SK-N-MC (cell line): ENCODE results near the gene PAFAH1B2.
"Not testable (repeated sequence)": the region's sequence is repeated elsewhere in the genome, so short reads cannot be mapped to it uniquely, and the experiment has no call there.

Experiments
- DNase-seq: peaks from one replicate; pipeline ENCODE4 v3.0.0-alpha.2; 2011; ENCODE audit warnings: low read depth, low spot score
- H3K27ac ChIP-seq: fragments of 200-600 bp; sonication (generic); 2 replicates; pipeline ENCODE4 v1.5.1; 2016; ENCODE audit warnings: mixed run types
- H3K36me3 ChIP-seq: fragments of 200-600 bp; sonication (generic); 2 replicates; pipeline ENCODE4 v1.6.1; 2017; ENCODE audit warnings: antibody characterized with exemption, low read length, mixed read lengths; ENCODE audit not compliant: insufficient read depth
- H3K4me3 ChIP-seq: fragments of 200-600 bp; sonication (generic); 2 replicates; pipeline ENCODE4 v1.5.1; 2016
- H3K9ac ChIP-seq: fragments of 200-600 bp; sonication (generic); 2 replicates; pipeline ENCODE4 v1.8.0; 2017; ENCODE audit warnings: mixed run types, mixed read lengths; ENCODE audit not compliant: insufficient read length
- H3K9me3 ChIP-seq: fragments of 200-600 bp; sonication (generic); 2 replicates; pipeline ENCODE4 v1.6.1; 2017; ENCODE audit warnings: low read depth, mild to moderate bottlenecking, antibody characterized with exemption, low read length, moderate library complexity, mixed read lengths
- EZH2 ChIP-seq: fragments of 200-600 bp; sonication (generic); IDR thresholded peaks from one replicate; pipeline ENCODE4 v1.6.1; 2017; ENCODE audit warnings: antibody characterized with exemption
- FOXP2 ChIP-seq: optimal IDR thresholded peaks from 2 replicates; pipeline ENCODE3; 2011; ENCODE audit warnings: mild to moderate bottlenecking, moderate library complexity; ENCODE audit not compliant: insufficient read depth; ENCODE audit errors: extremely low read length, control extremely low read depth
- POLR2AphosphoS5 ChIP-seq: IDR thresholded peaks from 2 replicates; pipeline ENCODE4 v1.6.1; 2012; ENCODE audit warnings: mild to moderate bottlenecking, low read depth, low read length, borderline replicate concordance

PAFAH1B2 gene

DNA sequence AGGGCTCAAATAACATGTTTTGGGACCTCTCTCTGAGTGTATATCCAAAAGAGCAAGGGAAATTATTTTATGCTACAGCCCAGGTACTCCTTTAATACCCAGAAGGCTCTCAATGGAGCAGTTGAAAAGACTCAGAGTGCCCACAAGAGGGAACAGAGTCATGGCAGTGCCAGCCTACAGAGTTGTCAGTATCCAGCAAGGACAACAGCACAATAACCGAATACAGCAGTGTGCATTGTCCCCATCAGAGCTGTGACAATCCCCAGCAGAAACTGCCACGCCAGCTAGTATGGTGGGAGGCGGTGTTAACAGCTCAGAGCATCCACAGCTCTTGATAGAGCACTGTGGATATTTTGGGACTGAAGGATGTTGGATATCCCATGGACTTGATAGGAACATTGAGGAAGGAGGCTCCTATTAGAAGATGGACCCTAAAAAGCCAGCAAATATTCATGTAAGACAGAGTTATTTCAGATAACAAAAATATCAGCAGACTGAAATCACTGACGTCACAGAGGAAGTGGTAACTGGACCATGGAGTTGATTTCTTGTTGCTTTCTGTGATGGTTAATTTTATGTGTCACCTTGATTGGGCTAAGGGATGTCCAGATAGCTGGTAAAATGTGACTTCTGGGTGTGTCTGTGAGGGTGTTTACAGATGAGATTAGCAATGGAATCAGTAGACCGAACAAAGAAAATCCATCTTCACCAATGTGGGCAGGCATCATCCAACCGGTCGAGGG lies 17.7 kb upstream of the PAFAH1B2 start:
- no peak for DNase-seq
- TF ChIP-seq POLR2AphosphoS5 = no peak
- H3K36me3 ChIP-seq = no peaks in the 10 kb centered on the region
- H3K27ac ChIP-seq = no peak overlapping the region
- H3K9me3 ChIP-seq = no peaks in the 10 kb centered on the region
- H3K4me3 ChIP-seq = no peak overlapping the region
- no peak overlapping the region for H3K9ac ChIP-seq

DNA sequence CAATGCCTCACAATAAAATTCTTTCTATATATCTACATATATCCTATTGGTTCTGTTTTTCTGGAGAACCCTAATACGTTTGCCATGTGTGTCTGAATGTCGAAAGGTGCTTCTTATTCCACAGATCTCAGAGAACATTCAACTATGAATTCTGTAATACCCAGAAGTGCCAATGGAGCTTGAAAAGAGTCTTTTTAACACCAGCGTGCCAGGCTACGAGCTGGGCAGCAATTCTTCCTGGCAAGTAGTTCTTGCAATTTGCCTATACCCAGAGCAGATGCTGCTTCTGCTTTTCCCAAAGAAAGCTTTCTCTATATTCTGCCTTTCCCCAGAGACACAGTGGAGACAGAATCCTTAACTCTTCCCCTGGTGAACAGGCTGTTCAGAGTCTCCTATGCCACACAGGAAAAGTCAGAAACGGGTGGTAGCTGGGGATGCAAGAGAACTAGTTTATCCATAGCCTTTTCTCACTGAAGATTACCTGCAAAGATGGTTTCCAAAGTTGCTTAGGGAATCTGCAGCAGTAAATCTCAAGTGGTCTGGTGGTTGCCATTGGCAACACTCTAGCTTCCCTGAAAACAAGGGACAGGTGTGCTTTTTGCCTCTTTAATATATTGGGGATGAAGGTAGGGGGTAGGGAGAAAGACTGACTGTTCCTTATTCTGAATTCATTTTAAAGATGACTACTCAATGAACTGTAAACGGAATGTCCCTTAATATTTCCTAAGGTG lies 16.8 kb upstream of the PAFAH1B2 start:
- Histone ChIP-seq H3K27ac (no peak overlapping the region), H3K4me3 (no peak overlapping the region), H3K9ac (no peak overlapping the region), H3K9me3 (no peaks in the 10 kb centered on the region), H3K36me3 (no peaks in the 10 kb centered on the region)
- no peak for DNase-seq
- no peak for TF ChIP-seq FOXP2
- TF ChIP-seq POLR2AphosphoS5 = no peak
- TF ChIP-seq EZH2 = no peak

GRCh38 chr11:117128289-117128688 lies 15.8 kb upstream of the PAFAH1B2 start:
- no peak for DNase-seq
- no peaks in the 10 kb centered on the region for H3K9me3 ChIP-seq

GRCh38 chr11:117130396-117130795 lies 13.7 kb upstream of the PAFAH1B2 start:
- not testable (repeated sequence) for H3K4me3 ChIP-seq, H3K9me3 ChIP-seq, H3K36me3 ChIP-seq, DNase-seq, H3K9ac ChIP-seq, H3K27ac ChIP-seq

More at GRCh38 chr11:117128289-117128688, 15.8 kb upstream of the PAFAH1B2 start:
- H3K4me3 ChIP-seq = no peak overlapping the region
- TF ChIP-seq FOXP2 (no peak), EZH2 (no peak), POLR2AphosphoS5 (no peak)
- no peak overlapping the region for H3K9ac ChIP-seq
- no peak overlapping the region for H3K27ac ChIP-seq
- no peaks in the 10 kb centered on the region for H3K36me3 ChIP-seq

GRCh38 chr11:117130879-117131278 lies 13.2 kb upstream of the PAFAH1B2 start:
- DNase-seq = no peak
- no peak overlapping the region for H3K9ac ChIP-seq
- no peak for TF ChIP-seq POLR2AphosphoS5
- TF ChIP-seq EZH2 = no peak
- no peak for TF ChIP-seq FOXP2
- no peaks in the 10 kb centered on the region for H3K36me3 ChIP-seq
- H3K9me3 ChIP-seq = no peaks in the 10 kb centered on the region
- no peak overlapping the region for H3K27ac ChIP-seq
- no peak overlapping the region for H3K4me3 ChIP-seq

DNA sequence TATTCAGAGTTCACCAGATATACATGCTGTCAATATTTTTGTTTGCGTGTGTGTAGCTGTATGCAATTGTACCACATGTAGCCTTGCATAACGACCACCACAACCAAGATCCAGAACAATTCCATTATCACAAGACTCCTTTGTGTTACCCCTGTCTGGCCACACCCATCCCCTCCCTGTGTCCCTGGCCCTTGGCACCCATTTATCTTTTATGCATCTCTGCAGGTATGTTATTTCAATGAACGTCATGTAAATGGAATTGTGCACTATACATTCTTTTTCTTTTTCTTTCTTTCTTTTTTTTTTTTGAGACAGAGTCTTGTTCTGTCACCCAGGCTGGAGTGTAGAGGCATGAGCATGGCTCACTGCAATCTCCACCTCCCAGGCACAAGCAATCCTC lies 9.7 kb upstream of the PAFAH1B2 start:
- Histone ChIP-seq H3K4me3 (no peak overlapping the region), H3K9me3 (no peaks in the 10 kb centered on the region), H3K9ac (no peak overlapping the region), H3K27ac (no peak overlapping the region), H3K36me3 (no peaks in the 10 kb centered on the region)
- DNase-seq = no peak
- no peak for TF ChIP-seq FOXP2
- TF ChIP-seq EZH2 = no peak
- TF ChIP-seq POLR2AphosphoS5 = no peak

GRCh38 chr11:117134979-117135378 lies 9.1 kb upstream of the PAFAH1B2 start:
- H3K36me3 ChIP-seq, H3K9ac ChIP-seq: not testable (repeated sequence)

GRCh38 chr11:117137223-117138086 lies 6.6 kb upstream of the PAFAH1B2 start:
- H3K36me3 ChIP-seq, DNase-seq, H3K4me3 ChIP-seq: not testable (repeated sequence)

More at GRCh38 chr11:117134979-117135378, 9.1 kb upstream of the PAFAH1B2 start:
- DNase-seq, H3K9me3 ChIP-seq, H3K4me3 ChIP-seq, H3K27ac ChIP-seq: not testable (repeated sequence)

More at GRCh38 chr11:117137223-117138086, 6.6 kb upstream of the PAFAH1B2 start:
- H3K9ac ChIP-seq, H3K27ac ChIP-seq, H3K9me3 ChIP-seq: not testable (repeated sequence)
